Spleen (tissue), 11 donors: ENCODE results near the gene GBP2. TPM values are rescaled to one million over a fixed set of nuclear protein-coding genes. Genes with fewer than 3 reads are reported as not detected.

Source experiments
- DNase-seq: peaks from one replicate; pipeline ENCODE4 v3.0.0-alpha.2; 2020
- H3K27ac ChIP-seq, 8 donors: fragments of 200-600 bp; sonication (generic) in 7 of 8; 1 replicate in 4 of 8; 2 replicates in 4 of 8; pipeline versions ENCODE4 v1.5.0 to v1.8.0; 2016 to 2021; ENCODE audit warnings: inconsistent platforms in 4 of 8, mild to moderate bottlenecking in 4 of 8, moderate library complexity in 1 of 8
- H3K27me3 ChIP-seq, 7 donors: fragments of 200-600 bp; sonication (generic) in 6 of 7; replicated peaks in 1 of 7; 1 replicate in 4 of 7; 2 replicates in 3 of 7; pipeline versions ENCODE4 v1.5.0 to v1.8.0; 2016 to 2021; ENCODE audit warnings: inconsistent platforms in 3 of 7, mild to moderate bottlenecking in 1 of 7
- H3K36me3 ChIP-seq, 6 donors: fragments of 200-600 bp; sonication (generic) in 5 of 6; 1 replicate in 4 of 6; 2 replicates in 2 of 6; pipeline versions ENCODE4 v1.5.0 to v1.8.0; 2016 to 2021; ENCODE audit warnings: inconsistent platforms in 2 of 6
- H3K4me1 ChIP-seq, 6 donors: fragments of 200-600 bp; sonication (generic) in 5 of 6; 1 replicate in 3 of 6; 2 replicates in 3 of 6; pipeline versions ENCODE4 v1.5.0 to v1.8.0; 2016 to 2021; ENCODE audit warnings: inconsistent platforms in 3 of 6
- H3K4me3 ChIP-seq, 8 donors: fragments of 200-600 bp; sonication (generic) in 7 of 8; 1 replicate in 4 of 8; 2 replicates in 4 of 8; pipeline versions ENCODE4 v1.5.0 to v1.8.0; 2016 to 2021; ENCODE audit warnings: inconsistent platforms in 4 of 8, mild to moderate bottlenecking in 4 of 8, moderate library complexity in 2 of 8
- H3K9me3 ChIP-seq, 8 donors: fragments of 200-600 bp; sonication (generic) in 7 of 8; 1 replicate in 4 of 8; 2 replicates in 4 of 8; pipeline versions ENCODE4 v1.5.0 to v1.8.0; 2016 to 2021; ENCODE audit warnings: inconsistent platforms in 4 of 8
- POLR2A ChIP-seq, 3 donors: fragments of 450-650 bp; IDR thresholded peaks; one replicate each; pipeline ENCODE4 v1.5.1; 2017; ENCODE audit warnings: antibody characterized with exemption in 3 of 3, mild to moderate bottlenecking in 1 of 3
- POLR2AphosphoS5 ChIP-seq, 3 donors: sonication (generic); formaldehyde crosslinking; IDR thresholded peaks; one replicate each; pipeline ENCODE4 v1.5.1; 2017; ENCODE audit warnings: antibody characterized with exemption in 3 of 3
- WGBS, 5 donors: extraction: QIAGEN DNeasy Blood & Tissue Kit in 3 of 5; methylation state at CpG; one replicate each; pipeline versions ENCODE4 v1.1.5 to v1.1.7; 2013 to 2018; 5-methylcytosine and 5-hydroxymethylcytosine counted together
- intact Hi-C: fragments of 100-400 bp; cut with DNase I; formaldehyde crosslinking; loops from one replicate; pipeline ENCODE4 v1.15.0; 2023; ENCODE audit warnings: low total_unique reads
- polyA plus RNA-seq, 3 donors: library from polyadenylated mRNA; stranded (reverse); fragments of 200-250 nt; gene quantifications; one replicate each; pipeline ENCODE4 v1.2.1, GENCODE V29; 2013
- total RNA-seq, 7 donors: library from RNA; depleted of rRNA in 3 of 7; stranded (reverse); fragments of >200 nt in 3 of 7; fragmentation: NEBNext Ultra II Directional in 4 of 7; extraction: Animal tissue kit (Norgen Biotek cat#: 25700) in 4 of 7; gene quantifications; one replicate each; pipeline versions ENCODE4 v1.1.0 to v1.2.1, GENCODE V29; 2016 to 2021
- TF ChIP-seq, protein P1 (sequence below), 11 experiments: fragments of 200-600 bp in 7 of 11; fragments of 450-650 bp in 4 of 11; sonication (generic) in 4 of 11; IDR thresholded peaks in 8 of 11; conservative IDR thresholded peaks in 3 of 11; 1 replicate in 7 of 11; 2 replicates in 4 of 11; pipeline versions ENCODE4 v1.4.0 to v1.8.0; 2016 to 2021; ENCODE audit warnings: antibody characterized with exemption in 11 of 11, inconsistent platforms in 4 of 11, mild to moderate bottlenecking in 1 of 11
- donor health status: healthy with polysubstance abuse.
- donor health status: DM: no; HTN: no; CAD: no; lungs with moderate emphysema.
- donor health status: DM: no; HTN: no; CAD: no.
- donor health status: Bipolar disorder and iron deficiency.
- donor health status: healthy.
- donor health status: DM: no; HTN: no; CAD: no.
- donor health status: DM: yes; HTN: yes; CAD: no.

GBP2 gene
- total and polyA plus RNA-seq, 10 donors = 62.1 to 109 (median 79.6) TPM

DNA sequence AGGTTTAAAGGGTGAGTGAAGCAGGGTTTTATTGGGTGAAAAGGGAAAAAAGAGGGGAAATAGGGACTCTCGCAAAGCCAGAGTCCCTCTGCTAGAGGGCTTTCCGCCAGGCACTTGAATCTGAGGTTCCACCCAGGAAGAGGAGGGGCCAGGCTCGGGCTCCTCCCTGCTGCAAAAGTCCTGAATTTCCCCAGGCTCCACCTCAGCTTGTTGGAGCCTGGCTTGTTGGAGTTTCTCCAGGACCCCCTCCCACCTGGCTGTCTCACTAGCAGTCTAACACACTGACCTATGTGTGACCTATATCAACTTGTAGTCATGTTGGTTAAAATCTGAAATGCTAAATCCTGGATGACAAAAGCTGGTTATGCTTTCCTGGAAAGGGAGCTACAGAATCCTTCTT lies 25.5 kb downstream of the GBP2 start:
- 85 to 96% (median 90%) methylated on average over 3 of the region's 3 CpGs for WGBS, 5 donors
- TF ChIP-seq, protein P1, sequence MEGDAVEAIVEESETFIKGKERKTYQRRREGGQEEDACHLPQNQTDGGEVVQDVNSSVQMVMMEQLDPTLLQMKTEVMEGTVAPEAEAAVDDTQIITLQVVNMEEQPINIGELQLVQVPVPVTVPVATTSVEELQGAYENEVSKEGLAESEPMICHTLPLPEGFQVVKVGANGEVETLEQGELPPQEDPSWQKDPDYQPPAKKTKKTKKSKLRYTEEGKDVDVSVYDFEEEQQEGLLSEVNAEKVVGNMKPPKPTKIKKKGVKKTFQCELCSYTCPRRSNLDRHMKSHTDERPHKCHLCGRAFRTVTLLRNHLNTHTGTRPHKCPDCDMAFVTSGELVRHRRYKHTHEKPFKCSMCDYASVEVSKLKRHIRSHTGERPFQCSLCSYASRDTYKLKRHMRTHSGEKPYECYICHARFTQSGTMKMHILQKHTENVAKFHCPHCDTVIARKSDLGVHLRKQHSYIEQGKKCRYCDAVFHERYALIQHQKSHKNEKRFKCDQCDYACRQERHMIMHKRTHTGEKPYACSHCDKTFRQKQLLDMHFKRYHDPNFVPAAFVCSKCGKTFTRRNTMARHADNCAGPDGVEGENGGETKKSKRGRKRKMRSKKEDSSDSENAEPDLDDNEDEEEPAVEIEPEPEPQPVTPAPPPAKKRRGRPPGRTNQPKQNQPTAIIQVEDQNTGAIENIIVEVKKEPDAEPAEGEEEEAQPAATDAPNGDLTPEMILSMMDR (IDR thresholded peaks at IDR 0.05 in 8 of 11, conservative IDR thresholded peaks at IDR 0.05 in 3 of 11) = no peak
- TF ChIP-seq POLR2AphosphoS5 (IDR thresholded peaks at IDR 0.05) (no peak), POLR2A (IDR thresholded peaks at IDR 0.05) (no peak)
- no peak for DNase-seq
- no peak overlapping the region for H3K4me3 ChIP-seq
- intact Hi-C loops = no loop called here
- no peaks in the 10 kb centered on the region for H3K27me3 ChIP-seq
- peaks cover 0 to 16% (median 7%) of the 10 kb centered on the region in 8 donors for H3K9me3 ChIP-seq
- peaks cover 0 to 19% (median 12%) of the 10 kb centered on the region in 6 donors for H3K36me3 ChIP-seq
- no peak overlapping the region for H3K27ac ChIP-seq
- no peaks in the 10 kb centered on the region for H3K4me1 ChIP-seq

DNA sequence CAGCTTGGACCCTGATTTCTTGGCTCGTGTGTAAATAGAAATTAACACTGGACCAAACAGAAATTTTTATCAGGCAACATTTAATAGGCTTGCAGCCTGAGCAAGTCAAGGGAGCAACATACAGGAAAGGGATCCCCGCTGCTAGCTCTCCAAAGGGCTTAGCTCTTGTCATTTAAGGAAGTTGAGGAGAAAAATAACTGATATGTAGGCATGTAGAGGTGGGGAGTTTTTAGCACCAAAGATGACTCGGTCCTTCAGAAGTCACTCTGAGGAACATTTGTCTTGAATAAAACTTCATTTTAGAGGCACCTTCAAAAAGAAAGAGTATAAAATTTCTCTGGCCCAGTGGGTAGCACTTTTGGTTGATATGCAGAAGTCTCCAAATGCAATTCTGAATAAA lies 27.1 kb downstream of the GBP2 start:
- WGBS, 5 donors = 39 to 61% (median 48%) methylated on average over 3 of the region's 3 CpGs
- DNase-seq = no peak
- Histone ChIP-seq H3K27ac (no peak overlapping the region), H3K4me1 (no peaks in the 10 kb centered on the region), H3K27me3 (no peaks in the 10 kb centered on the region), H3K4me3 (no peak overlapping the region), H3K36me3 (peaks cover 0 to 3% (median 0%) of the 10 kb centered on the region in 6 donors), H3K9me3 (peaks cover 0 to 12% (median 8%) of the 10 kb centered on the region in 8 donors)
- TF ChIP-seq POLR2AphosphoS5 (IDR thresholded peaks at IDR 0.05) (no peak), POLR2A (IDR thresholded peaks at IDR 0.05) (no peak)
- TF ChIP-seq, protein P1 (IDR thresholded peaks at IDR 0.05 in 8 of 11, conservative IDR thresholded peaks at IDR 0.05 in 3 of 11) = no peak
- intact Hi-C loops = no loop called here

DNA sequence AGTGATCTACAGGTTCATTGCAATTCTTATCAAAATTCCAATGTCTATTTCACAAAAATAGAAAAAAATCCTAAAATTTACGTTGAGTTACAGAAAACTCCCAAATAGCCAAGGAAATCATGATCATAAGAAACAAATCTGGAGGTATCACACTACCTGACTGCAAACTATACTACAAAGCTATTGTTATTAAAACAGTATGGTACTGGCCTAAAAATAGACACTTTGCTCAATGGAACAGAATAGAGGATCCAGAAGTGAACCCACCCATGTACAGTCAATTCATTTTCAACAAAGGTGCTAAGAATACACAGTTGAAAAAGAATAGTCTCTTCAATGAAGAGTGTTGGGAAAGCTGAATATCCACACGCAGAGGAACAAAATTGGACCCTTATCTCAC lies 30.2 kb downstream of the GBP2 start:
- H3K4me1 ChIP-seq = no peaks in the 10 kb centered on the region
- no peak overlapping the region for H3K4me3 ChIP-seq
- H3K27me3 ChIP-seq = no peaks in the 10 kb centered on the region
- no peak for DNase-seq
- peaks cover 0 to 12% (median 8%) of the 10 kb centered on the region in 8 donors for H3K9me3 ChIP-seq
- WGBS, 5 donors = 87 to 95% (median 89%) methylated on average over 2 of the region's 2 CpGs
- no peak for TF ChIP-seq POLR2A (IDR thresholded peaks at IDR 0.05)
- TF ChIP-seq POLR2AphosphoS5 (IDR thresholded peaks at IDR 0.05) = no peak
- TF ChIP-seq, protein P1 (IDR thresholded peaks at IDR 0.05 in 8 of 11, conservative IDR thresholded peaks at IDR 0.05 in 3 of 11) = no peak
- intact Hi-C loops = no loop called here
- no peaks in the 10 kb centered on the region for H3K36me3 ChIP-seq
- no peak overlapping the region for H3K27ac ChIP-seq

DNA sequence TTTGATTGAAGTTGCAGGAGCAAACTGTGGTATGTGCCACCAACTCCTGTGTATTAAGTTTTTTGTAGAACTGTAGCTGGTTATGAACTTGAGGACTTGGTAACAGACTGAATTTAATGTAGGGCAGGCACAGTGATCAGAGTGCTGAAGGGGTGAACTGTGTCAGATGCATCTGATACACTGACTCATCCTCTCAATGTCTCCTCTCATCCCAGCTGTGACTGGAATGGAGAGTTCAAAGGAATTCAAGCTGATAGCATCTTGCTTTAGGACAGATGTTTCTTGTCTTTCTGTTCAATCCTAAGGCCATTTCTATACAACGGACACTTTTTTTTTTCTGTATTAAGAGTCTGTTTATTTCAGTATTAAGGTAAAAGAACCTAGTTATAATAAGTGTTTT lies 36.0 kb downstream of the GBP2 start:
- Histone ChIP-seq H3K4me1 (no peaks in the 10 kb centered on the region), H3K27me3 (no peaks in the 10 kb centered on the region), H3K9me3 (no peaks in the 10 kb centered on the region), H3K4me3 (no peak overlapping the region), H3K36me3 (no peaks in the 10 kb centered on the region), H3K27ac (no peak overlapping the region)
- intact Hi-C loops = no loop called here
- WGBS, 5 donors = 71 to 91% (median 85%) methylated on average over 1 of the region's 1 CpG
- DNase-seq = no peak
- TF ChIP-seq, protein P1 (IDR thresholded peaks at IDR 0.05 in 8 of 11, conservative IDR thresholded peaks at IDR 0.05 in 3 of 11) = no peak
- TF ChIP-seq POLR2AphosphoS5 (IDR thresholded peaks at IDR 0.05) (no peak), POLR2A (IDR thresholded peaks at IDR 0.05) (no peak)
